Gastroesophageal sphincter (tissue), 4 donors: ENCODE data around the gene KCTD16. TPM values are rescaled to one million over a fixed set of nuclear protein-coding genes. Genes with fewer than 3 reads are reported as not detected.

Source experiments
- ATAC-seq: fragments of 150-250 bp; one replicate; pipeline ENCODE4 v1.9.1; 2016; ENCODE audit warnings: mild to moderate bottlenecking, moderate library complexity
- H3K27ac ChIP-seq, 4 donors: fragments of 200-600 bp; sonication (generic) in 3 of 4; 1 replicate in 3 of 4; 2 replicates in 1 of 4; pipeline ENCODE4 v1.5.1; 2016 to 2019
- H3K27me3 ChIP-seq: fragments of 200-600 bp; sonication (generic); one replicate; pipeline ENCODE4 v1.5.1; 2019
- H3K36me3 ChIP-seq, 2 donors: fragments of 200-600 bp; sonication (generic); one replicate each; pipeline ENCODE4 v1.5.1; 2019; ENCODE audit warnings: control low read depth in 1 of 2
- H3K4me1 ChIP-seq, 3 donors: fragments of 200-600 bp; sonication (generic); 1 replicate in 2 of 3; 2 replicates in 1 of 3; pipeline ENCODE4 v1.5.1; 2016 to 2019; ENCODE audit warnings: control low read depth in 2 of 3
- H3K4me3 ChIP-seq, 2 donors: fragments of 200-600 bp; sonication (generic); one replicate each; pipeline ENCODE4 v1.5.1; 2019; ENCODE audit warnings: mild to moderate bottlenecking in 1 of 2, moderate library complexity in 1 of 2
- H3K9me3 ChIP-seq, 3 donors: fragments of 200-600 bp; sonication (generic); one replicate each; pipeline ENCODE4 v1.5.1; 2017 to 2019; ENCODE audit warnings: control low read depth in 2 of 3
- CTCF ChIP-seq, 4 experiments: fragments of 200-600 bp in 2 of 4; fragments of 450-650 bp in 2 of 4; sonication (generic) in 1 of 4; IDR thresholded peaks; one replicate each; pipeline ENCODE4 v1.5.1; 2017 to 2019; ENCODE audit warnings: antibody characterized with exemption in 4 of 4, mild to moderate bottlenecking in 2 of 4, moderate library complexity in 2 of 4
- EP300 ChIP-seq: sonication (generic); formaldehyde crosslinking; IDR thresholded peaks from one replicate; pipeline ENCODE4 v1.6.1; 2017; ENCODE audit warnings: antibody characterized with exemption, mild to moderate bottlenecking
- POLR2A ChIP-seq, 2 donors: fragments of 450-650 bp; IDR thresholded peaks; one replicate each; pipeline ENCODE4 v1.6.1; 2017; ENCODE audit warnings: antibody characterized with exemption in 2 of 2, mild to moderate bottlenecking in 2 of 2, moderate library complexity in 1 of 2
- POLR2AphosphoS5 ChIP-seq: sonication (generic); formaldehyde crosslinking; IDR thresholded peaks from one replicate; pipeline ENCODE4 v1.6.1; 2017; ENCODE audit warnings: antibody characterized with exemption
- WGBS, 2 donors: methylation state at CpG; one replicate each; pipeline ENCODE4 v1.1.5; 2018; ENCODE audit warnings: low coverage in 1 of 2; 5-methylcytosine and 5-hydroxymethylcytosine counted together
- total RNA-seq, 4 donors: library from RNA; depleted of rRNA; stranded (reverse); fragments of >200 nt; gene quantifications; one replicate each; pipeline ENCODE4 v1.1.0, GENCODE V29; 2016

KCTD16 gene
- total RNA-seq, 4 donors from 2014 or later = 0.05 to 0.13 (median 0.12) TPM; not detected in 1

- no peaks in the 10 kb centered on the region for H3K36me3 ChIP-seq
- no peaks in the 10 kb centered on the region for H3K27me3 ChIP-seq
- ATAC-seq = no peak
- TF ChIP-seq POLR2AphosphoS5 (no peak), POLR2A (IDR thresholded peaks at IDR 0.05) (no peak), CTCF (IDR thresholded peaks at IDR 0.05) (no peak), EP300 (no peak)
- no peak overlapping the region for H3K27ac ChIP-seq
- WGBS, 2 donors = 77% methylated on average over 3 of the region's 4 CpGs; no CpG with 5 or more reads in 1 of the 2 donors
- H3K9me3 ChIP-seq = no peaks in the 10 kb centered on the region
- no peaks in the 10 kb centered on the region for H3K4me1 ChIP-seq
- H3K4me3 ChIP-seq = no peak overlapping the region
Observed at GRCh38 chr5:144128844-144129243, 41.8 kb upstream of the KCTD16 start.

- Histone ChIP-seq H3K4me3 (no peak overlapping the region), H3K9me3 (no peaks in the 10 kb centered on the region), H3K36me3 (no peaks in the 10 kb centered on the region), H3K4me1 (no peaks in the 10 kb centered on the region), H3K27ac (no peak overlapping the region), H3K27me3 (no peaks in the 10 kb centered on the region)
- ATAC-seq = no peak
- TF ChIP-seq EP300 = no peak
- no peak for TF ChIP-seq POLR2A (IDR thresholded peaks at IDR 0.05)
- no peak for TF ChIP-seq CTCF (IDR thresholded peaks at IDR 0.05)
- no peak for TF ChIP-seq POLR2AphosphoS5
- 80% methylated on average over 4 of the region's 4 CpGs for WGBS, 2 donors
Observed at GRCh38 chr5:144130306-144130705, 40.4 kb upstream of the KCTD16 start.

- Histone ChIP-seq H3K27ac (no peak overlapping the region), H3K4me1 (no peaks in the 10 kb centered on the region), H3K36me3 (no peaks in the 10 kb centered on the region), H3K9me3 (no peaks in the 10 kb centered on the region), H3K27me3 (no peaks in the 10 kb centered on the region), H3K4me3 (no peak overlapping the region)
- ATAC-seq = no peak
- 68 to 98% methylated on average over 4 of the region's 4 CpGs for WGBS, 2 donors
- TF ChIP-seq POLR2AphosphoS5 (no peak), POLR2A (IDR thresholded peaks at IDR 0.05) (no peak), CTCF (IDR thresholded peaks at IDR 0.05) (no peak), EP300 (no peak)
Observed at GRCh38 chr5:144131261-144131660, 39.4 kb upstream of the KCTD16 start.

- ATAC-seq = no peak
- Histone ChIP-seq H3K36me3 (no peaks in the 10 kb centered on the region), H3K4me3 (no peak overlapping the region), H3K27ac (no peak overlapping the region), H3K27me3 (no peaks in the 10 kb centered on the region), H3K9me3 (no peaks in the 10 kb centered on the region), H3K4me1 (no peaks in the 10 kb centered on the region)
- TF ChIP-seq EP300 = no peak
- TF ChIP-seq POLR2AphosphoS5 = no peak
- TF ChIP-seq POLR2A (IDR thresholded peaks at IDR 0.05) = no peak
- no peak for TF ChIP-seq CTCF (IDR thresholded peaks at IDR 0.05)
- WGBS, 2 donors = 83 to 97% methylated on average over 4 of the region's 4 CpGs
Observed at GRCh38 chr5:144133050-144133633, 37.5 kb upstream of the KCTD16 start.

GRCh38 chr5:144134194-144134826 is 36.4 kb upstream of the KCTD16 start:
- no peak for TF ChIP-seq EP300
- no peak for TF ChIP-seq POLR2AphosphoS5
- no peak for TF ChIP-seq CTCF (IDR thresholded peaks at IDR 0.05)
- TF ChIP-seq POLR2A (IDR thresholded peaks at IDR 0.05) = no peak
- Histone ChIP-seq H3K36me3 (no peaks in the 10 kb centered on the region), H3K27me3 (no peaks in the 10 kb centered on the region), H3K27ac (no peak overlapping the region), H3K4me3 (no peak overlapping the region), H3K9me3 (no peaks in the 10 kb centered on the region), H3K4me1 (no peaks in the 10 kb centered on the region)
- WGBS, 2 donors = 93 to 100% methylated on average over 2 of the region's 2 CpGs
- no peak for ATAC-seq
